Measurements from ENCODE around the gene TGFBR3L. TPM values are rescaled to one million over a fixed set of nuclear protein-coding genes. Genes with fewer than 3 reads are reported as not detected.

The TGFBR3L gene
- total RNA-seq, 4 donors from 2014 or later = 1.5 to 3.7 (median 2.1) TPM; not detected in 1

GRCh38 chr19:7879836-7880235, 34.8 kb upstream of the TGFBR3L start:
- TF ChIP-seq POLR2A (IDR thresholded peaks at IDR 0.05) (no peak), CTCF (IDR thresholded peaks at IDR 0.05) (no peak)
- WGBS, 2 donors = 74 to 77% methylated on average over 19 of the region's 19 CpGs
- intact Hi-C loops (cut with DNase I; ENCODE audit: low total_unique reads) = loop anchor here (5.0 kb wide), 1 partner anchor 1283 kb away; no protein-coding TSS in a partner anchor
- H3K4me3 ChIP-seq (ENCODE audit: low read depth, poor library complexity, severe bottlenecking) = no peak overlapping the region
- no peak for DNase-seq (ENCODE audit: low spot score in 2 of 2)

GRCh38 chr19:7881910-7882309, 32.7 kb upstream of the TGFBR3L start:
- intact Hi-C loops (cut with DNase I; ENCODE audit: low total_unique reads) = loop anchor here (5.0 kb wide), 1 partner anchor 1285 kb away; no protein-coding TSS in a partner anchor
- TF ChIP-seq POLR2A (IDR thresholded peaks at IDR 0.05) (no peak), CTCF (IDR thresholded peaks at IDR 0.05) (no peak)
- DNase-seq (ENCODE audit: low spot score in 2 of 2) = no peak
- H3K4me3 ChIP-seq (ENCODE audit: low read depth, poor library complexity, severe bottlenecking) = no peak overlapping the region
- 88 to 95% methylated on average over 3 of the region's 3 CpGs for WGBS, 2 donors

- TF ChIP-seq POLR2A (IDR thresholded peaks at IDR 0.05) (no peak), CTCF (IDR thresholded peaks at IDR 0.05) (no peak)
- WGBS, 2 donors = 73 to 86% methylated on average over 4 of the region's 4 CpGs
- intact Hi-C loops (cut with DNase I; ENCODE audit: low total_unique reads) = loop anchor here (5.0 kb wide), 1 partner anchor 1286 kb away; no protein-coding TSS in a partner anchor
- no peak for DNase-seq (ENCODE audit: low spot score in 2 of 2)
- no peak overlapping the region for H3K4me3 ChIP-seq (ENCODE audit: low read depth, poor library complexity, severe bottlenecking)
Observed at GRCh38 chr19:7883105-7883504, 31.5 kb upstream of the TGFBR3L start.

- DNase-seq (ENCODE audit: low spot score in 2 of 2) = no peak
- WGBS, 2 donors = 65 to 70% methylated on average over 2 of the region's 2 CpGs
- no peak overlapping the region for H3K4me3 ChIP-seq (ENCODE audit: low read depth, poor library complexity, severe bottlenecking)
- TF ChIP-seq POLR2A (IDR thresholded peaks at IDR 0.05) (no peak), CTCF (IDR thresholded peaks at IDR 0.05) (no peak)
- intact Hi-C loops (cut with DNase I; ENCODE audit: low total_unique reads) = loop anchor here (5.0 kb wide), 1 partner anchor 1287 kb away; no protein-coding TSS in a partner anchor
Observed at GRCh38 chr19:7883796-7884570, 30.6 kb upstream of the TGFBR3L start.

- H3K4me3 ChIP-seq (ENCODE audit: low read depth, poor library complexity, severe bottlenecking) = no peak overlapping the region
- TF ChIP-seq POLR2A (IDR thresholded peaks at IDR 0.05) (no peak), CTCF (IDR thresholded peaks at IDR 0.05) (no peak)
- no peak for DNase-seq (ENCODE audit: low spot score in 2 of 2)
- 91 to 92% methylated on average over 8 of the region's 8 CpGs for WGBS, 2 donors
- intact Hi-C loops (cut with DNase I; ENCODE audit: low total_unique reads) = no loop called here
Observed at GRCh38 chr19:7885818-7886217, 28.8 kb upstream of the TGFBR3L start.
